ENCODE measurements around the gene PSORS1C2. TPM values are rescaled to one million over a fixed set of nuclear protein-coding genes. Genes with fewer than 3 reads are reported as not detected.

Gene PSORS1C2
- total and polyA plus RNA-seq, 2 donors (not counting 1 experiment from before 2014, with no cell fraction given): not detected

DNA sequence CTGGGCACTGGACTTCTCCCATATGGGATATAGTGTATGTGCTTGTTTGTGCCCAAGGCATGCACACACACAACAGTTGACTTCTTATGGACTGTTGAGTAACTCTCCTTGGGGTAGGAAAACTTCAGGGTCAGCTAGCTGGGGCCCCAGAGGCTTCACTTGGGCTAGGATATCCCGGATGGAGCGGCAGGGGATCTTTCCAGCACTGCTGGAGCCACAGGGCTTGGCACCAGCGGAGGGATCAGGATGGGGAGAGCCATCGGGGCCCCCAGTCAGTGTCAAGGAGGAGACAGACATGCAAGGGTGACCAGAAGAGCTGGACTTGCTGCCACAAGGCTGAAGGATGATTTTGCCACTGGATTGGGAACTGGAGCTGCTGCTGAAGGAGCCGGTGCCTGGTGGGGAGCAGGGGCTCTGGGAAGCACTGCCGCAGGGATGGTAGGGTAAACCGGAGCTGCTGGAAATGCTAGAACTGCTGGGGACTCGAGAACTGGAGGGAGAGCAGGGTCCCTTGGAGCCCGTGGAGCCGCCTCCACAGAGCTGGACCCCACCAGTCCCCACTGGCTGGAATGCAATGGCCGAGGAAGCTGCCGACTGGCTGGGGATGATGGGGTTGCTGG lies 22.8 kb downstream of the PSORS1C2 start:
- no peak for ATAC-seq (ENCODE audit: low read depth)

More for the DNA sequence above, 22.8 kb downstream of the PSORS1C2 start:
- peaks cover 0 to 6% of the 10 kb centered on the region in 2 donors for H3K4me1 ChIP-seq (ENCODE audit: control insufficient read depth in 2 of 2, insufficient read depth in 2 of 2, low read length in 2 of 2)
- H3K27ac ChIP-seq (ENCODE audit: low read length in 2 of 2): no peak overlapping the region
- H3K27me3 ChIP-seq (replicated peaks in 1 of 4; ENCODE audit: control extremely low read depth in 1 of 4, control insufficient read depth in 3 of 4, insufficient read depth in 4 of 4, low read length in 3 of 4): peaks cover 0 to 3% (median 0%) of the 10 kb centered on the region in 4 experiments
- Mint-ChIP-seq H3K9me3 (ENCODE audit: insufficient read depth) (no peaks in the 10 kb centered on the region), H3K4me1 (peaks cover 5% of the 10 kb centered on the region), H3K27me3 (peaks cover 33% of the 10 kb centered on the region), H3K4me3 (no peak overlapping the region), H3K27ac (no peak overlapping the region)
- H3K4me2 ChIP-seq (replicated peaks; ENCODE audit: low read depth, low read length, poor library complexity, severe bottlenecking): no peak overlapping the region
- no peaks in the 10 kb centered on the region for H3K36me3 ChIP-seq (replicated peaks in 1 of 2; ENCODE audit: control extremely low read depth in 1 of 2, control insufficient read depth in 1 of 2, extremely low read depth in 1 of 2, insufficient read depth in 2 of 2, low read length in 1 of 2)
- intact Hi-C loops (cut with micrococcal nuclease): no loop called here
- no peak overlapping the region for H2AFZ ChIP-seq (ENCODE audit: insufficient read depth, low read depth, low read length, poor library complexity, severe bottlenecking)
- no peak overlapping the region for H3K4me3 ChIP-seq (ENCODE audit: control extremely low read depth in 1 of 5, extremely low read depth in 1 of 5, insufficient read depth in 1 of 5, low read depth in 2 of 5, low read length in 4 of 5)
- no peak overlapping the region for H3K9ac ChIP-seq (ENCODE audit: low read length)
- ChIA-PET POLR2A (no interaction called here), CTCF (interaction anchor here (0.6 to 2.5 kb wide), 6 partner anchors 10 to 293 kb away, joined by 4 to 9 read pairs (median 5); no protein-coding TSS in a partner anchor)
- H3K79me2 ChIP-seq (ENCODE audit: control insufficient read depth, insufficient read depth, low read length): no peaks in the 10 kb centered on the region
- TF ChIP-seq CTCF (IDR thresholded peaks at IDR 0.05): no peak
- TF ChIP-seq EZH2 (IDR thresholded peaks at IDR 0.05; ENCODE audit: borderline replicate concordance, insufficient read depth, low read depth, low read length, poor library complexity, severe bottlenecking): no peak
- no peak for DNase-seq
- 85% methylated on average over 10 of the region's 12 CpGs for WGBS (ENCODE audit: insufficient coverage)
- H3K9me3 ChIP-seq (ENCODE audit: control extremely low read depth in 1 of 3, control insufficient read depth in 2 of 3, insufficient read depth in 1 of 3, low read length in 2 of 3): no peaks in the 10 kb centered on the region
- no peaks in the 10 kb centered on the region for H4K20me1 ChIP-seq (ENCODE audit: control insufficient read depth, insufficient read depth, low read length, poor library complexity, severe bottlenecking)
